Stimulated activated CD8-positive, alpha-beta memory T cell treated with anti-CD3 and anti-CD28 coated beads, Interleukin-12 subunit alpha, Interleukin-12 subunit beta, amount 100 ng/mL, for 1 hour (primary cell): Measurements from ENCODE around the gene FRAT1.
"Not testable (repeated sequence)": the region's sequence is repeated elsewhere in the genome, so short reads cannot be mapped to it uniquely, and the experiment has no call there.

Experiments
- DNase-seq: peaks from one replicate; pipeline ENCODE4 v3.0.0-alpha.2; 2020; ENCODE audit warnings: low read depth

FRAT1 gene, protein sequence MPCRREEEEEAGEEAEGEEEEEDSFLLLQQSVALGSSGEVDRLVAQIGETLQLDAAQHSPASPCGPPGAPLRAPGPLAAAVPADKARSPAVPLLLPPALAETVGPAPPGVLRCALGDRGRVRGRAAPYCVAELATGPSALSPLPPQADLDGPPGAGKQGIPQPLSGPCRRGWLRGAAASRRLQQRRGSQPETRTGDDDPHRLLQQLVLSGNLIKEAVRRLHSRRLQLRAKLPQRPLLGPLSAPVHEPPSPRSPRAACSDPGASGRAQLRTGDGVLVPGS

GRCh38 chr10:97318772-97319651, at the start of gene FRAT1:
Gene FRAT1, plus strand, starts transcription at chr10:97319271. Its CDS starts 183 bp downstream, at chr10:97319454.
- DNase-seq: peak; percentile 82

GRCh38 chr10:97270523-97271154, 48.4 kb upstream of the FRAT1 start:
- DNase-seq: no peak

GRCh38 chr10:97273700-97274099, 45.4 kb upstream of the FRAT1 start:
- no peak for DNase-seq

DNA sequence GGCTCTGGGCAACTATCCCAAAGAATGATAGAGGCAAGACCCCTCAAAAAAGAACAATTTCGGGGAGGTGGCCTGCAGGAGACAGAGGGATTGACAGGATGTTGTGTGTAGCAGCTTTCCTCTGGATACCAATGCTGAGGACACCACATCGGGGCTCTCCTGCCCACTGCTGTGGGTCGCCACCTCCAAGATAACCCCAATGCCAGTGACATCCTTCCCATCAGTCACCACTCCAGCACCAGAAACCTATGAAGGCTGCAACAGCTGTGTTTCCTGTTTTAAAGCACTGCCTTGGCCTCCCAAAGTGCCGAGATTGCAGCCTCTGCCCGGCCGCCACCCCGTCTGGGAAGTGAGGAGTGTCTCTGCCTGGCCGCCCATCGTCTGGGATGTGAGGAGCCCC, 44.2 kb upstream of the FRAT1 start:
- no peak for DNase-seq

GRCh38 chr10:97277551-97277950, 41.5 kb upstream of the FRAT1 start:
- DNase-seq: no peak

DNA sequence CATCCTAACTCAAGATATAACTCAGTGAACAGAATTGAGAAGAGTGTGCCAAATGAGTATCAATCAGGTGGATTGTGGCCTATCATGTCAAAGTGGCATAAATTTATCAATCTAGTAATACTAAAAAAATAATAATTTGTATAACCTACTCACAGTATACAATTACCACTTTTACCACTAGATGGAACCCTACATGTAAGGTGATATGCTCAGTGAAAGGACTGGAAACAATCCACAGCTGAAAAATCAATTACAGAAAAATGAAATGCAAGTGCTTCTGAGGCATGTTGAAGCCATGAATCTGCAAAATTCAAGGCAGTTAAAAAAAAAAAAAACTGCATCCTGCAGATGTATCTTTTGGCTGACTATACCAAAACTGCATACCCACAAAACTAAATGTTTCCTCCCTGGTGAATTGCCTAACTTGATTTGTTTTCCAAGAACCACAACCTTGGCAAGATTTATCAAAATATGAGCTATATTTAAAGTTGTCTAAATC, 40.5 kb upstream of the FRAT1 start:
- DNase-seq: no peak

- DNase-seq: no peak
These were observed 39.8 kb upstream of the FRAT1 start for GRCh38 chr10:97279121-97279815.

DNA sequence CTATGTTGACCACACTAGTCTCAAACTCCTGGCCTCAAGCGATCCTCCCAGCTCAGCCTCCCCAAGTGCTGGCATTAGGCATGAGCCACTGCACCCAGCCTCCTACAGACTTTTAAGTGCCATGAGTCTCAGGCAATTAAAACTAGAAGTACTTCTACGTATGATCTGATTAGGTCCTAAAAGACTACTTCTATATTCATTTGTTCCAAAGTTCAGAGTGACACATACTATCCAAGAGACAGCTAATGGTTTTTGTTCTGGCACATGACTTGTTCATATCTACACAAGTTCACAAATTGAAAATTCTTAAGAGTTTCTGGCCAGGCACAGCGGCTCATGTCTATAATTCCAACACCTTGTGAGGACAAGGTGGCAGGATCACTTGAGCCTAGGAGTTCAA, 38.3 kb upstream of the FRAT1 start:
- DNase-seq: no peak

DNA sequence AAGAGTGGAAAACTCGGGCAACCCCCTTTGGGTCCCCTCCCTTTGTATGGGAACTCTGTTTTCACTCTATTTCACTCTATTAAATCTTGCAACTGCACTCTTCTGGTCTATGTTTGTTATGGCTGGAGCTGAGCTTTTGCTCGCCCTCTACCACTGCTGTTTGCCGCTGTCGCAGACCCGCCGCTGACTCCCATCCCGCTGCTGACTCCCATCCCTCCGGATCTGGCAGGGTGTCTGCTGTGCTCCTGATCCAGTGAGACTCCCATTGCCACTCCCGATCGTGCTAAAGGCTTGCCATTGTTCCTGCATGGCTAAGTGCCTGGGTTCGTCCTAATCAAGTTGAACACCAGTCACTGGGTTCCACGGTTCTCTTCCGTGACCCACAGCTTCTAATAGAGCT, 29.0 kb upstream of the FRAT1 start:
- not testable (repeated sequence) for DNase-seq

DNA sequence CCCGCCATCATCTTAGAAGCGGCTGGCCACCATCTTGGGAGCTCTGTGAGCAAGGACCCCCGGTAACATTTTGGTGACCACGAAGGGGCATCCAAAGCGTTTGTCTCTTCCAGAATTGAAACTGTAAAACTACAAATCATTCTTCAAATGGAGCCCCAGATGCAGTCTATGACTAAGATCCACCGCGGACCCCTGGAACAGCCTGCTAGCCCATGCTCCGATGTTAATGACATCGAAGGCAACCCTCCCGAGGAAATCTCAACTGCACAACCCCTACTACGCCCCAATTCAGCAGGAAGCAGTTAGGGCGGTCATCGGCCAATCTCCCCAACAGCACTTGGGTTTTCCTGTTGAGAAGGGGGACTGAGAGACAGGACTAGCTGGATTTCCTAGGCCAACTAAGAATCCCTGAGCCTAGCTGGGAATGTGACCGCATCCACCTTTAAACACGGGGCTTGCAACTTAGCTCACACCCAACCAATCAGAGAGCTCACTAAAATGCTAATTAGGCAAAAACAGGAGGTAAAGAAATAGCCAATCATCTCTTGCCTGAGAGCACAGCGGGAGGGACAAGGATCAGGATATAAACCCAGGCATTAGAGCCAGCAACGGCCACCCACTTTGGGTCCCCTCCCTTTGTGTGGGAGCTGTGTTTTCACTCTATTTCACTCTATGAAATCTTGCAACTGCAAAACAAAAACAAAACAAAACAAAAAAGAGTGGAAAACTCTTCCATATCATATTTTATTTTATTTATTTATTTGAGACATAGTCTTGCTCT, 28.3 kb upstream of the FRAT1 start:
- not testable (repeated sequence) for DNase-seq

- no peak for DNase-seq
These were observed 27.5 kb upstream of the FRAT1 start for GRCh38 chr10:97291357-97292096.

- DNase-seq: peak; percentile 88
These were observed 26.8 kb upstream of the FRAT1 start, which contains the start of gene ARHGAP19 for GRCh38 chr10:97292097-97292861. Gene ARHGAP19, minus strand, starts transcription at chr10:97292637. Its CDS starts 10 bp downstream, at chr10:97292627.

- no peak for DNase-seq
These were observed 26.2 kb upstream of the FRAT1 start for GRCh38 chr10:97292862-97293198.

GRCh38 chr10:97297556-97298222, 21.4 kb upstream of the FRAT1 start:
- no peak for DNase-seq

GRCh38 chr10:97298223-97298571, 20.9 kb upstream of the FRAT1 start:
- DNase-seq: no peak

DNA sequence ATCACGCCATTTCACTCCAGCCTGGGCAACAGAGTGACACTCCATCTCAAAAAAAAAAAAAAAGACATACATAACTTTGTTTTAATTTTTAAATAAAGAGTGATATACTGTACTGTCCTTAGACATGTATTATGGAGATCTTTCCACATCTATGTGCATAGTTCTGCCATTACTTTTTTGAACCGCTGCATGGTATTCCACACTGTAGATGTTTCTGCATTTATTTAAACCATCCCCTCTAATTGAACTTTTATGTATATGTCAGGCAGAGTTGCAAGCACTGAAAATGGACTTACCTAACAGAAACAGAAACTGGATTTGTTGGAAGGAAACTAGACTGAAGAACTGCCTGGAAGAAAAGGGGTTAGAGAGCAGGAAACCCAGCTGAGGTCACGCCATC, 18.1 kb upstream of the FRAT1 start:
- DNase-seq: no peak

GRCh38 chr10:97302088-97302791, 16.8 kb upstream of the FRAT1 start:
- DNase-seq: no peak

DNA sequence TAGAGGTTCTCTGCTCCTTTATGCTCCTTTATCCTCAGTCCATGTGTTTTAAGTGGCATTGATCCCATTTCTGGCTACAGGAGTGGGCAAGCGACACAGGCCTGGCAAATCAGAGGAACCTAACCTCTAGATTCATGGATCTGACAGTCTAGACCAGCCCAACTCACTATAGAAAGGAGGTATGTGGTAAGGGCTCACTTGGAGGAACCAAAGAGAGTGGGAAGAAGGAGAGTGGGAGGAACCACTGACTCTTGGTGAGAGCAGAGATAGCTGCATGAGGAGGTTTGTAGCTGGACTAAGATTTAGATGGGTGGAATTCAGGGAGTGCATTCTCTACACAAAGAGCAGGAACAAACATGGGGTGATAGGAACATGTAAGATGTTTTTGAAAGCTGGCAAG, 11.6 kb upstream of the FRAT1 start:
- no peak for DNase-seq
